HG03342 (cell line): ENCODE measurements around the gene ZFHX3.

Experiments used
- ATAC-seq: cut with Tn5 transposase; IDR thresholded peaks from one replicate; pipeline ENCODE4 v1.9.1; 2021; ENCODE audit warnings: mild to moderate bottlenecking, moderate library complexity; ENCODE audit not compliant: unreplicated experiment

ZFHX3 gene

DNA sequence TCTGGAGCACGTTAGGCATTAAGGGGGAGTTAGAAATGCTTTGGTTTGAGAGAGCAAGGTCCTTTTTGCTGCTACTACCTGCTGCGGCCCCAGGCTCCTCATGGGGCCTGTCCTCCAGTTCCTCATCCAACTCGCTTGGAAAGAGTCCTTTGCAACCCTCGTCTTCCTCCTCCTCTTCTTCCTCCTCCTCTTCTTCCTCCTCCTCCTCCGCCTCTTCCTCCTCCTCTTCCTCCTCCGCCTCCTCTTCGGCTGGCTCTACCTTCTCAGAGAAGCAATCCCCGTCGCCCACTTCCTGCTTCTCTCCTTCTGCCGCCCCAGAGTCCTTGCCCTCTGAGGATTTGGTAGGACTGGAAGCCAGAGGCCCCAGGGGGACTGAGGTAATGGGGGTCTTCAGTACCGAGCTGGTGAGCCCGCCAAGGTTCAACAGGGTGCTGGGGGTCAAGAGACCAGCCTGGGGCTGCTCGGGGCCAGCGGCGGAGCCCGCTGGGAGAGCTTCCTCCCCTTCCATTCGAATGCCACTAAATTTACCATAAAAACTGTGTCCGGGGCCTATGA lies 89.3 kb downstream of the ZFHX3 start:
- ATAC-seq: no peak

DNA sequence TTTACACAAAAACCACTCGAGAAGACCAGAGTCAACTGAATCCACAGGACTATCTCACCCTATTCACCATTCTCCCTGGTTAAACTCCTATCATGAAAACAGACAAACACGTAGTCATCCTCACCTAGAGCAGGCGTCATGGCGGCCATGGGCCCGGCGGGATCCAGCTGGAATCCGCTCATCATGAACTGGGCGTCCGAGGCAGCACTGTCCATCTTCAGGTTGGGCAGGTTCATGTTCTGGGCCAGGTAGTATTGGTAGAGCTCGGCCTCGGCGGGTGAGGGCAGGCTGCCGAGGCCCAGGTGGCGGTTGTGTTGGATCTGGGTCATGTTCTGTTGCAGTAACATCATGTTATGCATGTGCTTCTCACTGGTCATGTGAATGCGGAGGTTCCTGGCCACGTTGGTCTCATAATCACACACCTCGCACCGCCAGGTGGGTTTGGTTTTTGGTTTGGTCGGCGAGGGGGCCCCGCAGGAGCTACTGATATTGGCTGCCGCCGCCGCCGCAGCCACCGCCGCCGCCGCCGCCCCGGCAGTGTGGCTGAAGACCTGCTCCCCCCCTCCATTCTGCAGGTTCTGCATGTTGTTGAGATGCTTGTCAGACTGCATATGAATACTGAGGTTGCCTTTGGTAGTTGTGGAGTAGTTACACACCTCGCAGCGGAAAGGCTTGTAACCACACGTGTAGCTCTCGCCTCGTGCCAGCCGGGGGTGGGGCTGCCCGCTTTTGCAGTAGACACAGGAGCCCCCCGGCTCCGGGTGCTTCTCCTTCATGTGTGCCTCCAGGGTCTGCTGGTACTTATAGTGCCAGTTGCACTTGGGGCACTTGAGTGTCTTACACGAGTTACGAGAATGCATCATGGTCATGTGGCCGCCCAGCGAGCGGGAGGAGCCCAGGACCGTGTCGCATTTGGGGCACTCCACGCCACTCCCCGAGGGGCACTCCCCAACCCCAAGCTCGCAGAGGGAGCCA lies 90.3 kb downstream of the ZFHX3 start:
- ATAC-seq: no peak

DNA sequence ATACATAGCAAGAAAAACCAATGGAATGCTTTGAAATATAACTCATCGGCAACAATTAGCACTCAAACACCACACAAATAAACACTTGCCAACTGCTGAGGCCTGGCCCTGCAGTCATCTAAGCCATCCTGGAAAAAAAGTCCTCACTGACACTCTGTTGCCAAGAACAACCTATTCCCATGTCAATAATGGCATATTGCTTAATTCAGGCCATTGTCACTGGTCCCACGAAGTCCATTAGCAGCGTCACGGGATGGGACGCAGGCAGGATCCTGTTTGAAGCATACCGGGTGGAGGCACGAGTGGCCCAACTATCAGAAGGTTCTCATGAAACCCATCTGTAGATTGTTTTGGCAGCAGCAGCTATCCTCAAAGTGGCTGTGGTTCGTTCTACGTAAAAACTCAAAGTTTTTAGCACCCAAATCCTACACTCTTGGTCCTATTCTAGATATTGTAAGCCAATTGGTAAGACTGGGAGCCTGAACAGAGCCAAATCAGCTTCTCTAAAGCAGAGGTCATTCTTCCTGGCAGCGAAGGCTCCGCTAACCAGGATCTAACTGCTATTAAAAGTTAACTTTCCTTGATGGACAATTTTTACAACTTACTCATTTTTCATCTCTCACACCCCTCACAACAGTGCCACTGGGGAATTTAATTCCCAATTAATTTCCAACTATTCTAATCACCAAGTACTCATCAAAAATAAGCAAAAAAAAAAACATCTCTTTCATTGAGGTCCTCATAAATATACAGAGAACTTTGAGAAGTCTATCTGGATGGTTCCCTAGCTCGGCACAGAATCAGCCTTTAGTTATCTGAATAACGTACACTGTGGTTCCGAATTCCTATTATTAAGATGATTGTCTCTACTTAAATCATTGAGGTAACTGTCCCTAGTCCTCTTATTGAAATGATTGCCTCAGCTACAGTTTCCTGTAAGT lies 91.5 kb downstream of the ZFHX3 start:
- ATAC-seq: no peak

DNA sequence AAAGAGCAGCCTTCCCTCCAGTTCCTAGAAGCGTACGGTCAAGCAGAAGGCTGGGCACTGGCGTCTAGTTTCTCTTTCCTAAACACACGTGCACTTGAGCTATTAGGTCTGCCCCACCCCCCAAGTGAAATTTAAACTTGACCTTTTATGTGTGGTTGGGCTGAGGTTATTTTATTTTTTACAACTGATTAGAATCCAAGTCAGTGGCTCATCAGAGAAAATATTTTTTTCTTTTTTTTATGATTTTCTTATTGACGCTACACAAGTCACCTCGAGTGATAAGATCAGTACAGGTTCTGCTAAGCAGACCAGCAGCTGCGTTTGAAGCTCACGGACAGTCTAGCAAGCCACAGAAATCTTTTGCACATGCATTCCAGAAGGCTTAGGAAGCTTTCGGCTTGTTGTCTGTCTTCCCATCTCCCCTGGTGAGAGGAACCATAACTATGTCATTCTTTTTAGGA lies 95.1 kb downstream of the ZFHX3 start:
- no peak for ATAC-seq

DNA sequence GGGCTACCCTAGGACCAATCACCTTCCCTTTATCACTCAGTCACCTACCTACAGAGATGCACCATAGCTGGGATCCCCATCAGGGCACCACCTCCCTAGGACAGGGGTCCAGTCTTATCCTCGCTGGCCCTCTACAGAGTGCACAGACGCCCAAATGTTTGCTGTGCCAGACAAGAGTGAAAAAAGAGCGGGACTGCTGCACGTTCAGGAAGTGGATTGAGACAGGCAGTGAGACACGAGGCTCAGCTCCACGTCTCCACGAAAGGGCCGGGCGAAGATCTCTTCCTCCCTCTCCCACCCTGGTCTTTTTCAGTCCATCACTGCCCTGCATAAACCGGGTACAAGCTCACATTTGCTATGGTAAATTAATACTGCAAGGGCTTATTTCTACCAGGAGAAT lies 95.5 kb downstream of the ZFHX3 start:
- no peak for ATAC-seq

DNA sequence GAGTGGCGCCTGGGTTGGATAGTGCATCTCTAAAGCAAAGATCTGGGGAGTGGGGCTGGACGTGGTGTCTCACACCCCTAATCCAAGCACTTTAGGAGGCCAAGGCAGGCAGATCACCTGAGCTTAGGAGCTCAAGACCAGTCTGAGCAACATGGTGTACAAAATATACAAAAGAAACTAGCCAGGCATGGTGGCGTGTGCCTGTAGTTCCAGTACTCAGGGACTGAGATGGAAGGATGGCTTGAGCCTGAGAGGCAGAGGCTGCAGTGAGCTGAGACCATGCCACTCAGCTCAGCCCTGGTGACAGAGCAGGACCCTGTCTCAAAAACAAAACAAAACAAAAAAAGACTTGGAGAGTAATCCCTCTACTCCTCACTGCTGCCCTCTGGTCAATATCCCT lies 96.0 kb downstream of the ZFHX3 start:
- ATAC-seq: no peak

DNA sequence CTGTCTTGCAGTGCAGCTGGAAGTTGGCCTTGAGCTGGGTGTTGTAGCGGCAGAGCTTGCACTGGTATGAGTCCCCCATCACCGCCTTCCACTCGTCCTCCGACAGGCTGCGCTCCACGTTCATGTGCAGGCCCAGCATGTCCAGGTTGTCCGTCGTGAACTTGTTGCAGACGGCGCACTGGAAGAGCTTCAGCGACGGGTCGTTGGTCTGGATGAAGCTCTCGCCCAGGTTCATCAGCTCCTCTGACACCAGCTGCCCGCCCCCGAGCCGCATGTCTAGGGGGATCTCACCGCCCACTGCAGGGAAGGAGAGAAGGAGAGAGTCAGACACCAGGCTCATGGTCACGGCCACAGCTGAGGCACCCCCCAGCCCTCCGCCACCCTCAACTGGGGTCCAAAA lies 97.3 kb downstream of the ZFHX3 start:
- ATAC-seq: no peak

DNA sequence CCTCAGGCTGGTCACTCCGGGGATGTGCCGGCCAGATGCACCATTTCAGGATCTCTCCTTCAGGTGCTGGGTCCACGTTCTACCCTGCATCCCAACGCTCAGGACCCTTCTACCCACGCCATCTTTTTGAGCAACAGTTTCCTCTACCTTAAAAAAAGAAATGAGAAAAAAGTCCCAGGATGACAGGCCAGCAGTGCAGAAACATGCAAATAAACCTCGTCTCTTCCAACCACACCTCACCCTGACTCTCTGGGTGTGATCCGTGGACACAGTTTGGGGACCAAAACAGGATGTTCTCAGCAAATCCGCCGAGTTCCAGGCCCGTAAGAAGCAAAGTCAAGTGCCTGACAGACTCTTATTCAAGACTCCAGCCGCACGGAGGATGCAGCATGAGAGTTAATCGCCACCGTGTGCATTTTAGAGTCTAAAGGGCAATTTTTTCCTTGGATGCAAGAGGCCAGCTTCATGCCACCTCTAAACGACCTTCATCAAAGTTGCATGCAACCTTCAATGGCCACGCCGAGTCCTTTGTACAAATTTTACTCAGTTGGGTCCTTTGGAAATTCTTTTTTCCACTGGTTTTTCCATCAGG lies 99.6 kb downstream of the ZFHX3 start:
- ATAC-seq: no peak

DNA sequence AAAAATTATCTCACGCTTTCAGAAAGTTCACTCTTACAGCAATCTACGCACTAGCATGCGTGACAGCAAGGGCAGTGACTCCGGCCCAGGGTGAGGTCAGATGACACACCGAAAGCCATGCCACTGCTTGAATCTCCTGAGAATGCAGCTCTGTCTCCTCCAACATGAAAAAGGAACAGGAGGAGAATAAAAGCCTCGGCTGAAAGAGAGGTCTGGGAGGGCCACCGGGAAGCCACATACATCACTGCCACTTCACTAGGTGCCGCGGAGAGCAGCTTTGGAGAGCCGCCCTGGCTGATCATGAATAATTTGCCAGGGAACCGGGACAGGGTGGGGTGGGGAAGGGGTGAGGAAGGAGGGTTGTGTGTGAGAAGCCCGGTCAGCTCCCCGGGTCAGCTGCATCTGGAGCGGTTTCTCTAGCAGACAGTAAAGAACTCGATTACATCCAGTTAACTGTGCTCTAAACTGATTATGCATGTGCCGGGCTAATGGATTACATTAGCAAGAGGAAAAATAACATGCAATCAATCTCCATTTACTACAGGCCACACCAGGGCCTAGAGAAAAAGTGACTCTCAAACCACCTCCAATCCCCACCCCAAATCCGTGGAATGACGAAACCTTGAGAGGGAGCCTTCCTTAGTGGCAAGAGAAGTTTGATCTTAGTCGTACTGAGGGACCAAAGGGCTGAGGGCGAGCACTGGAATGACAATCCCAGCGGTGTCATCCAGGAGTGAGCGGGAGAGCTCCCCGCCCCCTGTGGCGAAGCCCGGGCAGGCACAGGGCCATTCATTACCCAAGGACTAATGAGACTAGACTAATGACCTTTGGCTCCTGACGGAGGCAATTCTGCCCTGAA lies 100.3 kb downstream of the ZFHX3 start:
- no peak for ATAC-seq

DNA sequence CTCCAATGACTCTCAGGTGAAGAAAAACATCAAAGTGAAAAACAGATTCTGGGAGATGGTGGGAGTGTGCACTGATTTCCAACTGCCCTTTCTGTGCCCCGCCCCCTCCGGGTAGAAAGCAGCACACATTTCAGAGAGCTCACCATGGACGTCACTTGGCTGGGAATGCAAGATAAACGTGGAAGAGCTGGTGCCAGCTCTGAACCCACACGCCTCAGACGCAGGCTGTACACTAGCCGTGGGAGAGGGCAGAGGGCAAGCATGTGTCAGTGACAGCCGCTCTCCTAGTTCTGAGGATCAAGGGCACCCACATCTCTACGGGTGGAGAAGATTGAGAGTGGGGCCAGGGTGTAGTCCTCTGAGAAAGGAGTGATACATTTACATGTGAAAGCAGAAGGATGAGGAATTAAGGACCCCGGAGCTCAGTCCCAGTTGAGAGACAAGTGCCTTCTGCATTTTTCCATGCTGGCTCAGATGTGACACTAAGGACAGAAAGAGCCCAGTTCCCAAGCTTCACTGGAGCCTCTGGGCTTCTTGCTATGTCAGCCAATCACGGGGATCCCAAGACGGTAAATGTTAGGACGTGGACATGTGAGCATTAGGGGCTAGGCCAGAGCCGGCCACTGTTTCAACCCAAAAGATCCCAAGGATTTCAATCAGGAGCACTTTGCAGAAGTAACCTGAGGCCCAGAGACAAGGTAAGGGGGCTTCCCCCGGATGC lies 101.3 kb downstream of the ZFHX3 start:
- ATAC-seq: no peak

DNA sequence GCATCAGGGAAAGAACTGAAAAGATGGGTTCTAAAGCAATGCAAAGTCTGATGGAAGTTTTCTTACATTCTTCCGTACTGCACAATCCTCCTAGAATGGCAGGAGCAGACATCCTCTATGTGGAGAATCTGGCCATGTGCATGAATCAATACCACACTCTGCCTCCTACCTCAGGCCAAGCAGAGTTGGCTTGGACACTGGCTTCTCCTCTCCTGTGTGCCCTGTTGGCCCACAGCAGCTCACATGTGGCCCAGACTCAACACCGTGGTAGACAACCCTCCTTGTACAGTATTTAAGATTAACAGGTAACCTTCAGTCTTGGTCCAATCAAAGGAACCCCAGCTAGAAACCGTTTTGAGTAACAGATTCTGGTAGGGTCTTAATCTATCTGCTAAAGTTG lies 101.9 kb downstream of the ZFHX3 start:
- ATAC-seq: no peak

DNA sequence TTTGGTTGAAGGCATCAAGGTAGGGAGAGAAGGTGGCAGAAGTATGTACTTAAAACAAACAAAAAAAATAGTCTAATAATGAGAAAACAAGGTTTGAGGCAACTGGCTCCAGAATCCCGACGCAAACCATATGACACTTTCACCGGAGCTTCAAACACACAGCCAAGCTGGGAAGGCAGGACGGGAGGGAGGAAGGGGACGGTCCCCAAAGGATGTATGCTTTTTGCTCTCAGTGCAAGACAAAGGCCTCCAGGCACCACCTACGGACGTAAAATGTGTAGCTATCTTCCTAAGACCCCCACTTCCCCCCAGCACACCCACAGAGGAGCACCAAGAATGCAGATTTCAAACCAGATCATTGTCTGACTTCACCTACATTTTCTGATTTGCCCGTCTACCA lies 102.3 kb downstream of the ZFHX3 start:
- ATAC-seq: no peak

DNA sequence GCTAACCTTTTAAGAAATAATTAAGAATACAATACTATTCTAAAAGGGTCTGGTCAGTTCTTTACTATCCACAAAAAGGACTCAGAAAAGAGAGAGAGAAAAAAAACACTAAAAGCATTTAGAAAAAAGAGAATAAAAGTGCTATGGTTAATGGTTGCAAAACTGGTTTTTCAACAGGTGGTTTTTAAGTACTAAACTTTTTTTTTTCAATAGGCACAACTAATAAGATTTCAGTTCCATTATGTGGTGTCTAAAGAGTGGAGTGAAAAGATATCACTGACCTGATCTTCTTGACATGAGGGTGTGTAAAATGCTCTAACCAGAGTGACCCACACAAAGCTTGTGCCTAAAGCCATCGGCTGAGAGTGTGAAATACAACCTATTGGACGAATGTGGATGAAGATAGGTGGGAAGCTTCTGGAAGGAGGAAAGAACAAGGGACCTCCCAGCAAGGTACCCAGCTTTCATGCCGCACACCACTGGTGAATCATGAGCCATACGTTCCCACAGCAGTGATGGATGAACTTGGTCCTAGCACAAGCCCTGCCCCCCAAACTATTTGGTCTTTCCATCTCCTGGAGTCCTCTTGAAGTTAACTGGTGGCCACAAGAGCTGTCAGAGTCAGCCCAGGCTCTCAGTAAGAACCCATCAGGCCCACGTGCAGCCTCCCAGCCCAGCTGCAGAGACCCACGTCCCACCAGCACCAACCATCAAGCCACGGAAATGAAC lies 103.0 kb downstream of the ZFHX3 start:
- ATAC-seq: no peak

DNA sequence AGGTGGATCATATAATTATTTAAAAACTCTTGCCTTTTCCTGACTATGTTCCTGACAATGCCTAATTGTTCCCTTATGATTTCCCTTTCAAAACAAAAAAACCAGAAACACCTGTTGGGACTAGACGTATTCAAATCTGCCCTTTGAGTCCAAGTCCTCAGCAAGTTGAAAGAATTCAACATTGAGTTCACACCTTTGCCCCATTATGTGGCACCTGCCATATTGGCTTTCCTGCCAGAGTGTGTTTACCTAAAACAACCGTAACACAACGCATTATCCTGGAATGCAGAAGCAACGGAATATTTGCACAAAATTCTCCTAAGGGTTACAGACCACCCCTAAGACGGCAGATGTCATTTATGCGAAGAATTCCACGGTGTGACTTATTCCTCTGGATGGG lies 105.9 kb downstream of the ZFHX3 start:
- ATAC-seq: no peak

DNA sequence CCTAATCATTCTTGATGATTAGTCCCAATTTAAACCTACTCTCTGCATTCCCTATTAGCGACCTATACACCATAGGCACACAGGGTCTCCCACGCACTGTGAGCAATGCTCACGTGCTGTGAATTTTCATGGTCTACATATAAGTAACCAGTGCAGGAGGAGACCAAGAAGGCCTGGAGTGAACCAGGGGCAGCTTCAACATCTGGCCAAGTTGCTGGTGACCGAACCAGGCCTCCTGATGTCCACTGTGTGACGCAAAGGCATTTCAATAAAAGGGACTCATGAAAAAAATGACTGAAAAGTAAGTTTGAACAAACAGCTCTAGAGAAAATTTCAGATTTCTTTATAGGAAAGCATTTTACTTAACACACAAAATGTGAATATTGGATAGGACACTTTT lies 107.0 kb downstream of the ZFHX3 start:
- no peak for ATAC-seq

DNA sequence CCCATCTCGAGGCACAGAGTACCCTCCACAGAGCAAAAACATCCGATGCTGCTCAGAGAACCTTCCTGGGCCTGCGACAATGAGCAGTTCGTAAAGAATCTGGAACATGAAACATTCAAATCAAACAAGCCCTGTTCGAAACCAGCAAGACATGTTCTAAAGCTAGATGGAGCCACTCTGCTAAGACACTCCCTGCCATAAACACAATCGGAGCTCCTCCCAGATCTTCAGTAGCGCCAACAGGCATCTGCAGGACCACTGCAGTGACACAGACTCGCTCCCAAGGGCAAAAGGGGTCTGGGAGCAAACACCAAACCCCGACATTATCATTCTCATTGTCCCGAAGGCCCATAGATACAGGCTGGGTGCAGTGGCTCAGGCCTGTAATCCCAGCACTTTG lies 108.7 kb downstream of the ZFHX3 start:
- no peak for ATAC-seq

DNA sequence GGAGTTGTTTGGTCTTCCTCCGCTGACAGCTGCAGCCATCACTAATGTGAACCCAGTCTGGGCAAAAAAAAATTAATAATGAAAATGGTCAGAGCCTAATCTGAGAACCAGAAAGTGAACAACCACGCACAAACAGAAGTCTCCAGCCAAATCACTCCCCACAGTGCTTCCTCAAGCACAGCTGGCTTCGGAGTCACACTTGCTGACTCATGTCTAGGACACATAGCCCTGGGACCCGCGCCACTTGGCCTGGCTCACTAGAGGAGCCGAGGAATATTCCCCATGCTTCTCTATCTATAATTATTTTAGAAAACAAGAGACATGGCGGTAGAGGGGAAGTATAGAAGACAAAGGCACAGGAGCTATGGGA lies 109.1 kb downstream of the ZFHX3 start:
- no peak for ATAC-seq

DNA sequence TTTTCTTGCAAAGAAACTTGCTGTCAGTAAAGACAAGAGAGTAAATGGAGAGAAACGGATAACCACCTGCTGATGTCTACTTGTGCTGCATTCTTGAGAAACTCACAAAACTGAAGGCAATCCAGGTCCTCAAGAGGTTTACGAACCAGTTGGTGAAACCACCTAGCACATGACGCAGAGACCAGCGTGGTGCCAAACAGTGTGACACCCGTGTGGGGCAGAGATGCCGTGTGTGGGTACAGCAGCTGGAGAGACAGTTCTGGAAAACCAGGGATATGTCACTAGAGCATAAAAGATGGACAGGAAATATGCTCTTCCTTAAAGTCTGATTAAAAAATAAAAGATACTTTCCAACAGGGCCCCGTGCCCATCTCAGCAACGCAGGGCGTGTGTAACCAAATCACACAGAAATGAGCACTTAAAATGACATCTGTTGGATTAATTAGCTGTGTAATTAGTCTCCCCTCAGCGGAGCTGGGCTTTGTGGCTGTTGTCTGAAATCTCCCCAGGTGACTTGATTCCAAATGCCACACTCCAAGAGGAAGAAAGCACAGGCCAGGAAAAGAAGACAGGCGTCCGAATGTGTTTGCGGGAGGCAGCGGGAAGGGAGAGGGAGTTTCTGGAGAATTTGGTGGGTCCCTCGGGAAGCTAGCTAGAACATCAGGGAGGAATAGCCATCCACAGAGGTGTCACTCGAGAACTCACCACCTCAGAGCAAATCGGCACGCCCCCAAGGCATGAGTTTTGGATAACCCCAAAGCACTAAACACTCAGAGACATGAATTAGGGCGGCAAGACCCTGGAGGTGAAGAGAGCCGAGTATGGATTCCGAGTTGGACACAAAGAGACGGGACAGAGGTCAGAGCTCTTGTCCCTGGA lies 109.8 kb downstream of the ZFHX3 start:
- no peak for ATAC-seq
